Activated T-helper 1 cell treated with anti-CD3 and anti-CD28 coated beads, Interleukin-12 subunit alpha, Interleukin-12 subunit beta, Interleukin-2, Interleukin-4 antibody, amounts not matched to agents 30 ng/mL and 10 ng/mL and 1 ng/mL, durations not matched to agents 14 hours and 24 hours and 36 hours (primary cell): ENCODE measurements around the gene EFCAB13. TPM values are rescaled to one million over a fixed set of nuclear protein-coding genes. Genes with fewer than 3 reads are reported as not detected.
"Not testable (repeated sequence)": the region's sequence is repeated elsewhere in the genome, so short reads cannot be mapped to it uniquely, and the experiment has no call there.

Experiments
- DNase-seq: peaks from one replicate; pipeline ENCODE4 v3.0.0; 2021; ENCODE audit warnings: low spot score
- H3K27ac Mint-ChIP-seq: one replicate; pipeline ENCODE4 v1.8.0; 2021; ENCODE audit warnings: mild to moderate bottlenecking, mixed read lengths
- H3K27me3 Mint-ChIP-seq: one replicate; pipeline ENCODE4 v1.8.0; 2022; ENCODE audit warnings: mild to moderate bottlenecking, moderate library complexity, mixed read lengths; ENCODE audit not compliant: insufficient read depth
- H3K36me3 Mint-ChIP-seq: one replicate; pipeline ENCODE4 v1.8.0; 2021; ENCODE audit warnings: low read depth, mixed read lengths
- H3K4me1 Mint-ChIP-seq: one replicate; pipeline ENCODE4 v1.8.0; 2021; ENCODE audit warnings: low read depth, mixed read lengths
- H3K4me3 Mint-ChIP-seq: one replicate; pipeline ENCODE4 v1.8.0; 2021; ENCODE audit warnings: mild to moderate bottlenecking, moderate library complexity, mixed read lengths
- H3K9me3 Mint-ChIP-seq: one replicate; pipeline ENCODE4 v1.8.0; 2021; ENCODE audit warnings: mixed read lengths
- intact Hi-C: fragments of 100-400 bp; cut with micrococcal nuclease; formaldehyde crosslinking; loops from one replicate; pipeline ENCODE4 v1.15.1; 2024
- total RNA-seq: library from RNA; stranded (reverse); gene quantifications from 2 replicates; pipeline ENCODE4 v1.2.3, GENCODE V29; 2022

EFCAB13 gene
- total RNA-seq, 1 donor from 2014 or later, result 2.4 TPM

DNA sequence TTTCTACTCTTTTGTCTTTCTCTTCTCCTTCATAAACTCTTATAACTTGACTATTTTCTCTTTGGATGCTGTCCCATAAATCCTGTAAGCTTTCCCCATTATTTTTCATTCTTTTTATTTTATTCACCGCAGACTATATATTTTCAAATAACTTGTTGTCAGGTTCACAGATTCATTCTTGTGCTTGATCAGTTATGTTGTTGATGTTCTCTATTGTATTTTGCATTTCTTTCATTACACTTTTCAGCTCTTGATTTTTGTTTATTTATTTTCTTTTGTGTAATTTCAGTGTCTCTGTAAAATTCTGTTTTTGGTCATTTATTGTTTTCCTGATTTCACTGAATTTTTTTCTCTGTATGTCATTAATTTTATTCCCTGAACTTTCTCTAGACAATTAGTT lies 49.2 kb downstream of the EFCAB13 start:
- H3K4me1 Mint-ChIP-seq, result no peaks in the 10 kb centered on the region
- no peak overlapping the region for H3K27ac Mint-ChIP-seq
- DNase-seq, result no peak
- intact Hi-C loops, result no loop called here
- H3K4me3 Mint-ChIP-seq, result no peak overlapping the region
- H3K9me3 Mint-ChIP-seq, result peaks cover 18% of the 10 kb centered on the region
- H3K36me3 Mint-ChIP-seq, result peaks cover 1% of the 10 kb centered on the region
- peaks cover 15% of the 10 kb centered on the region for H3K27me3 Mint-ChIP-seq

DNA sequence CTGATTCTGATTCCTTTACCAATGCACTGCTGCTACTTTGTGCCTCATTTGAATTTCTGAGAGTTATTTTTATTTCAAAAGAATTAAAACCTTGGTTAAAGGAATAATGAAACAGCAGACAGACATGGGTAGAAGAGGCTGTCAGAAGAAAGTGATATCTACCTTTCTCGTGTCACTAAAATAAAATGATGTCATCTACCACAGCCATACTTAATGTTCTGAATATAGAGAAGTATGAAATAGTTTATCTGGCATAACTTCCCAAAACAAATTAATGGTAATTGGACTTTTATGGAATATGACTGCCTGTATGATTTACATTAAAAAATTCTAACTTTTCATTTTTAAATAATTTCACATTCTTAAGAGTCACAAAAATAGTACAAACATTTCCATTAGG lies 52.5 kb downstream of the EFCAB13 start:
- Mint-ChIP-seq H3K36me3 (peaks cover 1% of the 10 kb centered on the region), H3K4me3 (no peak overlapping the region), H3K4me1 (no peaks in the 10 kb centered on the region), H3K9me3 (peaks cover 18% of the 10 kb centered on the region), H3K27ac (no peak overlapping the region), H3K27me3 (peaks cover 11% of the 10 kb centered on the region)
- intact Hi-C loops, result no loop called here
- DNase-seq, result no peak

DNA sequence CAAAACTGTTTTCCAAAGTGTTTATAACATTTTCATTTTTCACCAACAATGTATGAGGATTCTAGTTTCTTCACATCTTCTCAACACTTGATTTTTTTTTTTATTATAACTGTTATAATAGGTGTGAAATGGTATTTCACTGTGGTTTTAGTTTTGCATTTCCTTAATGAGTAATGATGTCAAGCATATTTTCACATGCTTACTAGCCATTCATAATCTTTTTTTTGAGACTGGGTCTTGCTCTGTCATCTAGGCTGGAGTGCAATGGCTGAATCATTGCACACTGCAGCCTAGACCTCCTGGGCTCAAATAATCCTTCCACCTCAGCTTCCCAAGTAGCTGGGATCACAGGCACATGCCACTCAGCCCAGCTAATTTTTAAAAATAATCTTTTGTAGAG lies 65.1 kb downstream of the EFCAB13 start:
- Mint-ChIP-seq H3K4me1 (no peaks in the 10 kb centered on the region), H3K36me3 (no peaks in the 10 kb centered on the region), H3K9me3 (peaks cover 9% of the 10 kb centered on the region), H3K27me3 (no peaks in the 10 kb centered on the region), H3K27ac (no peak overlapping the region), H3K4me3 (no peak overlapping the region)
- intact Hi-C loops, result no loop called here
- no peak for DNase-seq

DNA sequence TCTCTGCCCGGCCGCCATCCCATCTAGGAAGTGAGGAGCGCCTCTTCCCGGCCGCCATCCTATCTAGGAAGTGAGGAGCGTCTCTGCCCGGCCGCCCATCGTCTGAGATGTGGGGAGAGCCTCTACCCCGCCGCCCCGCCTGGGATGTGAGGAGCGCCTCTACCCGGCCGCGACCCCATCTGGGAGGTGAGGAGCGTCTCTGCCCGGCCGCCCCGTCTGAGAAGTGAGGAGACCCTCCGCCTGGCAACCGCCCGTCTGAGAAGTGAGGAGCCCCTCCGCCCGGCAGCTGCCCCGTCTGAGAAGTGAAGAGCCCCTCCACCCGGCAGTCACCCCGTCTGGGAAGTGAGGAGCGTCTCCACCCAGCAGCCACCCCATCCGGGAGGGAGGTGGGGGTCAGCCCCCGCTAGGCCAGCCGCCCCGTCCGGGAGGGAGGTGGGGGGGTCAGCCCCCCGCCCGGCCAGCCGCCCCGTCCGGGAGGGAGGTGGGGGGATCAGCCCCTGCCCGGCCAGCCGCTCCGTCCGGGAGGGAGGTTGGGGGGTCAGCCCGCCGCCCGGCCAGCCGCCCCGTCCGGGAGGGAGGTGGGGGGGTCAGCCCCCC lies 73.9 kb downstream of the EFCAB13 start:
- H3K4me3 Mint-ChIP-seq, DNase-seq, H3K4me1 Mint-ChIP-seq, H3K27me3 Mint-ChIP-seq, H3K27ac Mint-ChIP-seq, H3K36me3 Mint-ChIP-seq, H3K9me3 Mint-ChIP-seq, intact Hi-C loops: not testable (repeated sequence)

DNA sequence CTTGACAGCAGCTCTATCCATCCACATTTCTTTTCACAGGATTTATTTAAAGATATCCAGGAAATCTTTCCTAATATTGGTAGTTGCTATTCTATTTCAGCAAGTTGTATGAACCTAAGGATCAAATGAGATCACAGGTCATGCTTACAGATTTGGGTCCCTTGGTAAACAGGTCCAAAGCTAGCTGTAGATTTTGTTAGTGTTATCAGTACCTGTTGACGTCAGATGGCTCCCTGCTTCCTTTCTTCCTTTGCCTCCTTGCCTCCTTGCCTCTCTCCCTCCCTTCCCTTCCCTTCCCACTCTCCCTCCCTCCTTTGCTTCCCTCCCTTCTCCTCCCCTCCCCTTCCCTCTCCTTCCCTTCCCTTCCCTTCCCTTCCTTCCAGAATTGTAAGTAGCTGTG lies 76.6 kb downstream of the EFCAB13 start:
- no peaks in the 10 kb centered on the region for H3K9me3 Mint-ChIP-seq
- H3K4me1 Mint-ChIP-seq, result no peaks in the 10 kb centered on the region
- intact Hi-C loops, result no loop called here
- no peak overlapping the region for H3K27ac Mint-ChIP-seq
- H3K4me3 Mint-ChIP-seq, result no peak overlapping the region
- H3K36me3 Mint-ChIP-seq, result no peaks in the 10 kb centered on the region
- H3K27me3 Mint-ChIP-seq, result peaks cover 3% of the 10 kb centered on the region
- no peak for DNase-seq

DNA sequence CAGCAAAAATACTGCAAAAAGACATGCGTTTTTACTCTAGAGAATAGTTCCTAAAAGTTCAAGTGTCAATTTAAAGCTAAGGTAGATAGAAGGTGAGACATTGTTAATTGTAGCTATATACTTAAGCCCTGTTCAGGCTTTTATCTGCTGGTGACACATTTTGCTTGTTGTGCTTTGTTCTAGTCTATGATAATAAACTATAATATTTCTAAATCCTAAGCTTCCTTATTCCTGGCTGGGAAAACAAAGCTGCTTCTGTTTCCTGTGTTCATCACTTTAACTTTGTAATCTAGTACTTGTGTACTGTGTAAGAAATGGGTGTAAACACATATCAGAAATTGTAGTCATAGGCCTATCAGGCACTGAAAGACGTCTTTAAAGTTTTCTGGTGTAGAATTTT lies 77.3 kb downstream of the EFCAB13 start:
- intact Hi-C loops, result no loop called here
- H3K4me3 Mint-ChIP-seq, result no peak overlapping the region
- no peaks in the 10 kb centered on the region for H3K36me3 Mint-ChIP-seq
- H3K27ac Mint-ChIP-seq, result no peak overlapping the region
- peaks cover 3% of the 10 kb centered on the region for H3K27me3 Mint-ChIP-seq
- DNase-seq, result no peak
- H3K4me1 Mint-ChIP-seq, result no peaks in the 10 kb centered on the region
- no peaks in the 10 kb centered on the region for H3K9me3 Mint-ChIP-seq

- intact Hi-C loops, result no loop called here
- no peak for DNase-seq
- Mint-ChIP-seq H3K36me3 (no peaks in the 10 kb centered on the region), H3K27me3 (peaks cover 3% of the 10 kb centered on the region), H3K4me1 (no peaks in the 10 kb centered on the region), H3K9me3 (no peaks in the 10 kb centered on the region), H3K27ac (no peak overlapping the region), H3K4me3 (no peak overlapping the region)
These were observed 80.3 kb downstream of the EFCAB13 start for GRCh38 chr17:47404006-47404405.

DNA sequence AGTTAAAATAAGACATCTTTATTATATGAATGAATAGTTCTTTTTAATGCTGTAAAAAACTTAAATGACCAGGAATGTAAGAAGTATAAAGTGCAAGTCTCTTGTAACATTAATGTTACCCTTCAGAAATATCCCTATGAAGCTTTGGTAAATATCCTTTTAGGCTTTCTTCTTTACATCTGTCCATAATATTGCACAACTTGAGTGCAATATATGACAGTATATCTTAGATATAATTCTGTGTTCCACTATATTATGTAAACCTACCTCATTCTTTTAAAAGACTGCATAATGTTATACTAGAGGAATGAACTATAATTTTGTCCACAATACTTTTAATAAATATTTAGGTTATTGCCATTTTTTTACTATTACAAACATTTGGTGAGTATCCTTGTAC lies 81.1 kb downstream of the EFCAB13 start:
- Mint-ChIP-seq H3K4me3 (no peak overlapping the region), H3K9me3 (no peaks in the 10 kb centered on the region), H3K36me3 (no peaks in the 10 kb centered on the region), H3K27ac (no peak overlapping the region), H3K4me1 (no peaks in the 10 kb centered on the region), H3K27me3 (peaks cover 3% of the 10 kb centered on the region)
- intact Hi-C loops, result no loop called here
- no peak for DNase-seq

DNA sequence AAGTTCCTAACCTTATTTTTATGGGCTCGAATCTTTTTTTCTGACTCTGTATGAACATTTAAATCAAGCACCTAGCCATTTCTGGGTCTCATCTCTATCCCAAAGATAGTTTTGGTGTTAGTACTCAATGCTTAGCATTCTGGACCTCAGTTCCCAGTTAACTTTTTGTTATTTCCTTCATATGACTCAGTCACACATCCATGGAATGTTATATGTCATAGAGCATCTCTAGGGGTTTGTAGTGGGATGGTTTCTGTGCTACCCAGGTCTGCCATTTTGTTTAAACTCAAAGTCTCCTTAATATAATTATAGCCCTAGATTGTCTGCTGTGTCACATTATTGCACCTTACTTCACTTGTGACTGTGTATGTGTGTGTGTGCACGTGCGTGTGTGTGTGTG lies 90.1 kb downstream of the EFCAB13 start:
- no peaks in the 10 kb centered on the region for H3K36me3 Mint-ChIP-seq
- no peaks in the 10 kb centered on the region for H3K9me3 Mint-ChIP-seq
- H3K4me1 Mint-ChIP-seq, result no peaks in the 10 kb centered on the region
- H3K27me3 Mint-ChIP-seq, result peaks cover 2% of the 10 kb centered on the region
- H3K4me3 Mint-ChIP-seq, result no peak overlapping the region
- intact Hi-C loops, result no loop called here
- H3K27ac Mint-ChIP-seq, result no peak overlapping the region
- no peak for DNase-seq

- DNase-seq, result no peak
- Mint-ChIP-seq H3K27me3 (peaks cover 2% of the 10 kb centered on the region), H3K36me3 (no peaks in the 10 kb centered on the region), H3K27ac (no peak overlapping the region), H3K4me1 (no peaks in the 10 kb centered on the region), H3K9me3 (no peaks in the 10 kb centered on the region), H3K4me3 (no peak overlapping the region)
- intact Hi-C loops, result no loop called here
These were observed 90.9 kb downstream of the EFCAB13 start for GRCh38 chr17:47414612-47415011.

DNA sequence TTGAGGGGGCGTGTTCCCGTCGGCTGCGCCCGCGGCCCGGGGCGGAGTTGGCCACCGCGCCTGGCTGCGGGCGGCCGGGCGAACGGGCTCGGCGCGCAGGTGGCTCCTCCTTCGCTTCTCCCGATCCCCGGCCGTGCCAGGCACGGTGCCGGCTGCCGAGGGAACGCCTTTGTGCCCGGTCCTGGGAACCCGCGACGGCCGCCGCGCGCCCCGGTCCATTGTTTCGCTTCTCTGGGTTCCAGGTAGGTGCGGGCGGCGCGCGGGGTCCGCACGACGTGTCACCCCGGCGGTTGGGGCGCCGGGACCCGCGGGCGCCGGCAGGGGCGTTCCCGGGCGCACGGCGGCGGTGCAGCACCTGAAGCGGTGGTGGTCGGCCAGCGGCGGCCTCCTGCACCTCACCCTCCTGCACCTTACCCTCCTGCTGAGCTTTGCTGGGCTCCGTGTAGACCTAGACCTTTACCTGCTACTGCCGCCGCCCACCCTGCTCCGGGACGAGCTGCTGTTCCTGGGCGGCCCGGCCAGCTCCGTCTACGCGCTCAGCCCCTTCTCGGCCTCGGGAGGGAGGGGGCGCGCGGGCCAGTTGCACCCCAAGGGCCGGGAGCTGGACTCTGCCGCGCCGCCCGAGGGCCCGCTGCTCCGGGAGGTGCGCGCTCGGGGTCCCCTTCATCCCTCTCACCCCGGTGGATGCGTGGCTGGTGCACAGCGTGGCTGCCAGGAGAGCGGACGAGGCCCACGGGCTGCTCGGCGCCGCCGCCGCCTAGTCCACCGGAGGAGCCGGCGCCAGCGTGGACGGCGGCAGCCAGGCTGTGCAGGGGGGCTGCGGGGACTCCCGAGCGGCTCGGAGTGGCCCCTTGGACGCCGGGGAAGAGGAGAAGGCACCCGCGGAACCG lies 99.9 kb downstream of the EFCAB13 start:
- intact Hi-C loops, result no loop called here
- Mint-ChIP-seq H3K27me3 (peaks cover 12% of the 10 kb centered on the region), H3K4me3 (no peak overlapping the region), H3K9me3 (no peaks in the 10 kb centered on the region), H3K36me3 (peaks cover 12% of the 10 kb centered on the region), H3K4me1 (peaks cover 17% of the 10 kb centered on the region), H3K27ac (no peak overlapping the region)
- no peak for DNase-seq

DNA sequence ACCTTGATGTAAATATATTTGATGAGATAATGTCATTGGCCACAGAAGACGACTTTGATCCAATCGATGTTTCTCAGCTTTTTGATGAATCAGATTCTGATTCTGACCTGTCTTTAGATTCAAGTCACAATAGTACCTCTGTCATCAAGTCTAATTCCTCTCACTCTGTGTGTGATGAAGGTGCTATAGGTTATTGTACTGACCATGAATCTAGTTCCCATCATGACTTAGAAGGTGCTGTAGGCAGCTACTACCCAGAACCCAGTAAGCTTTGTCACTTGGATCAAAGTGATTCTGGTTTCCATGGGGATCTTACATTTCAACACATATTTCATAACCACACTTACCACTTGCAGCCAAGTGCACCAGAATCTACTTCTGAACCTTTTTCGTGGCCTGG lies 101.5 kb downstream of the EFCAB13 start:
- DNase-seq, H3K9me3 Mint-ChIP-seq, H3K4me3 Mint-ChIP-seq, intact Hi-C loops, H3K27ac Mint-ChIP-seq: not testable (repeated sequence)
- H3K36me3 Mint-ChIP-seq, result peaks cover 12% of the 10 kb centered on the region
- peaks cover 12% of the 10 kb centered on the region for H3K27me3 Mint-ChIP-seq
- H3K4me1 Mint-ChIP-seq, result peaks cover 17% of the 10 kb centered on the region

DNA sequence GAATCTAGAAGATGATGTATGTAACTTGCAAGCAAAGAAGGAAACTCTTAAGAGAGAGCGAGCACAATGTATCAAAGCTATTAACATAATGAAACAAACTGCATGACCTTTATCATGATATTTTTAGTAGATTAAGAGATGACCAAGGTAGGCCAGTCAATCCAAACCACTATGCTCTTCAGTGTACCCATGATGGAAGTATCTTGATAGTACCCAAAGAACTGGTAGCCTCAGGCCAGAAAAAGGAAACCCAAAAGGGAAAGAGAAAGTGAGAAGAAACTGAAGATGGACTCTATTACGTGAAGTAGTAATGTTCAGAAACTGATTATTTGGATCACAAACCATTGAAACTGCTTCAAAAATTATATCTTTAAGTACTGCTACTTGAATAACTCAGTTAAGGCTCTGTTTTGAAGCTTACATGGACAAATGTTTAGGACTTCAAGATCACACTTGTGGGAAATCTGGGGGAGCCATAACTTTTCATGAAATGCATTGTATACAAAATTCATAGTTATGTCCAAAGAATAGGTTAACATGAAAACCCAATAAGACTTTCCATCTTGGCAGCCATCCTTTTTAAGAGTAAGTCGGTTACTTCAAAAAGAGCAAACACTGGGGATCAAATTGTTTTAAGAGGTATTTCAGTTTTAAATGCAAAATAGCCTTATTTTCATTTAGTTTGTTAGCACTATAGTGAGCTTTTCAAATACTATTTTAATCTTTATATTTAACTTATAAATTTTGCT lies 102.3 kb downstream of the EFCAB13 start:
- H3K9me3 Mint-ChIP-seq, DNase-seq, H3K27ac Mint-ChIP-seq, H3K4me3 Mint-ChIP-seq, intact Hi-C loops: not testable (repeated sequence)
- peaks cover 17% of the 10 kb centered on the region for H3K4me1 Mint-ChIP-seq
- H3K27me3 Mint-ChIP-seq, result peaks cover 12% of the 10 kb centered on the region
- H3K36me3 Mint-ChIP-seq, result peaks cover 12% of the 10 kb centered on the region
